GM10248 (cell line): ENCODE data around the gene PRDM12.

Experiments used
- CTCF ChIA-PET: fragments of 300-600 bp; sonication (Branson Sonifier 250); formaldehyde crosslinking; extraction: SDS; loops from one replicate; lab custom pipeline; 2021; ENCODE audit warnings: antibody characterized with exemption; lab: Yijun Ruan, JAX
- POLR2A ChIA-PET: fragments of 350-650 bp; sonication (Branson Sonifier 250); formaldehyde crosslinking; extraction: SDS; loops from one replicate; lab custom pipeline; 2020; ENCODE audit warnings: antibody characterized with exemption; lab: Yijun Ruan, JAX
- DNase-seq: peaks from one replicate; pipeline ENCODE4 v3.0.0; 2012; ENCODE audit errors: extremely low spot score
- TF ChIP-seq, protein P1 (sequence below): IDR thresholded peaks from 2 replicates; pipeline ENCODE4 v1.5.1; 2012; ENCODE audit warnings: mild to moderate bottlenecking, low read depth; ENCODE audit errors: extremely low read depth, missing control alignments, control extremely low read depth

Gene PRDM12

DNA sequence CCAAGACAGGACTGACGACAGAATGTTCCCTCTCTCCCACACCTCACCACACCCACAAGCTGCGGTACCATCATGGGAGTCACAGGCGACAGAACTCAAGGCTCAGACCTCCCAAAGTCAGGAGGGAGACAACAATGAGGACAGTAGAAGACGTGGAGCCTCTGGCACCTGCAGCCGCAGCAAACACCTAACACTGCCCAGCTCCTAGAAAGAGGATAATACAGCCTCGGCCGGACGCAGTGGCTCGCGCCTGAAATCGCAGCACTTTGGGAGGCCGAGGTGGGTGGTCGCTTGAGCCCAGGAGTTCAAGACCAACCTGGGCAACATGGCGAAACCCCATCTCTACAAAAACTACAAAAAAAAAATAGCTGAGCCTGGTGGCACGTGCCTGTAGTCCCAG lies 13.2 kb upstream of the PRDM12 start:
- ChIA-PET CTCF (interaction anchor here (0.7 kb wide), 1 partner anchor 32 kb away, joined by 4 read pairs; no protein-coding TSS in a partner anchor), POLR2A (no interaction called here)
- TF ChIP-seq, protein P1, sequence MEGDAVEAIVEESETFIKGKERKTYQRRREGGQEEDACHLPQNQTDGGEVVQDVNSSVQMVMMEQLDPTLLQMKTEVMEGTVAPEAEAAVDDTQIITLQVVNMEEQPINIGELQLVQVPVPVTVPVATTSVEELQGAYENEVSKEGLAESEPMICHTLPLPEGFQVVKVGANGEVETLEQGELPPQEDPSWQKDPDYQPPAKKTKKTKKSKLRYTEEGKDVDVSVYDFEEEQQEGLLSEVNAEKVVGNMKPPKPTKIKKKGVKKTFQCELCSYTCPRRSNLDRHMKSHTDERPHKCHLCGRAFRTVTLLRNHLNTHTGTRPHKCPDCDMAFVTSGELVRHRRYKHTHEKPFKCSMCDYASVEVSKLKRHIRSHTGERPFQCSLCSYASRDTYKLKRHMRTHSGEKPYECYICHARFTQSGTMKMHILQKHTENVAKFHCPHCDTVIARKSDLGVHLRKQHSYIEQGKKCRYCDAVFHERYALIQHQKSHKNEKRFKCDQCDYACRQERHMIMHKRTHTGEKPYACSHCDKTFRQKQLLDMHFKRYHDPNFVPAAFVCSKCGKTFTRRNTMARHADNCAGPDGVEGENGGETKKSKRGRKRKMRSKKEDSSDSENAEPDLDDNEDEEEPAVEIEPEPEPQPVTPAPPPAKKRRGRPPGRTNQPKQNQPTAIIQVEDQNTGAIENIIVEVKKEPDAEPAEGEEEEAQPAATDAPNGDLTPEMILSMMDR: no peak
- DNase-seq: no peak

DNA sequence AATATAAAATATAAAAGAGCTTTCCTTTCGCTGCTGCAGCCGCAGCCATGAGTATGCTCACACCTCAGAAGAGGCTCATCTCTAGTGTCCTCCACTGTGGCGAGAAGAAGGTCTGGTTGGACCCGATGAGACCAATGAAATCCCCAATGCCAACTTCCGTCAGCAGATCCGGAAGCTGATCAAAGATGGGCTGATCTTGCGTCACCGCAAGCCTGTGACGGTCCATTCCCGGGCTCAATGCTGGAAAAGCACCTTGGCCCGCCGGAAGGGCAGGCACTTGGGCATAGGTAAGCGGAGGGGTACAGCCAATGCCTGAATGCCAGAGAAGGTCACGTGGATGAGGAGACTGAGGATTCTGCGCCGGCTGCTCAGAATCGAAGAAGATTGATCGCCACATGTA lies 12.6 kb upstream of the PRDM12 start:
- ChIA-PET POLR2A (no interaction called here), CTCF (interaction anchor here (0.7 kb wide), 1 partner anchor 31 kb away, joined by 4 read pairs; no protein-coding TSS in a partner anchor)

GRCh38 chr9:130654879-130655278 lies 9.5 kb upstream of the PRDM12 start:
- TF ChIP-seq, protein P1: no peak
- CTCF ChIA-PET: no interaction called here
- POLR2A ChIA-PET: interaction anchor here (0.5 kb wide), 1 partner anchor 229 kb away, joined by 3 read pairs; no protein-coding TSS in a partner anchor

More for the DNA sequence above, 12.6 kb upstream of the PRDM12 start:
- no peak for DNase-seq
- TF ChIP-seq, protein P1: no peak

DNA sequence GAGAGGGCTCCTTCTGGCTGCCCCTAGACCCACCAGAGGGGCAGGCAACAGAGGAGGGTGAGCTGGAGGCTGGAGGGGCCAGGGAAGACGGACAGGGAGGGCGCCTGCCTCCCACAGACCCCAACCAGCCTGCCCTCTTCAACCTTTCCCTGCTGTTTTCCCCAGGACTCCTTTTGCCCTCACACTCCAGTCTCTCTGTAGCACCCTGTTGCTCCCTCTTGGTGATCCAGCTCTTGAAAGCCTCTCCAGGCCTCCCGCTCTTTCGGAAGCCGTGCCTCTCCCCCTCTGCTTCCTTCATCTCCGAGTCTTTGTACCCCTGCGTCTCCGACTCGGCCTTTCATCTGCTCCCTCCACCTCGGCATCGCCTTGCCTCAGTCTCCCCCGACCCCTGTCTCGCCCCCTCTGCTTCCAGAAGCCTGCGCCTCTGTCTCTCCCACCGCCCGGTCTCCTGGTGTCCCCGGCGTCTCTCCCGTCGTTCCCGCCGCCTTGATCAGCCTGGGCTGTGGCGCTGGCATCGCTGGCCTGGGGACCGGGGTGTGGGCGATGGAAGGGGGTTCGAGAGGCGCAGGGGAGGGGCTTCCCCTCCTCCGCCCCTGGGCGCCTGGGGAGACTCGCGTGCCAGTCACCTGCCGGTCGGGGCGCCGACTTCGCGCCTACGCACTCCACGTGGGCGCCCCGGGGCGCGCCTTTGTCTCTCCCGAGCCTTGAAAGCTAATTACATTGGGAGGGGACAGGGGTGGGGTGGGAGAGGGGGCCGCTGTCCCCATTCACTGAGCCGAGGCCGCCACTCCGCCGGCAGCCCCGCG lies 5.3 kb upstream of the PRDM12 start:
- TF ChIP-seq, protein P1: no peak
- POLR2A ChIA-PET: no interaction called here
- DNase-seq: no peak
- CTCF ChIA-PET: no interaction called here

More at GRCh38 chr9:130654879-130655278, 9.5 kb upstream of the PRDM12 start:
- no peak for DNase-seq

DNA sequence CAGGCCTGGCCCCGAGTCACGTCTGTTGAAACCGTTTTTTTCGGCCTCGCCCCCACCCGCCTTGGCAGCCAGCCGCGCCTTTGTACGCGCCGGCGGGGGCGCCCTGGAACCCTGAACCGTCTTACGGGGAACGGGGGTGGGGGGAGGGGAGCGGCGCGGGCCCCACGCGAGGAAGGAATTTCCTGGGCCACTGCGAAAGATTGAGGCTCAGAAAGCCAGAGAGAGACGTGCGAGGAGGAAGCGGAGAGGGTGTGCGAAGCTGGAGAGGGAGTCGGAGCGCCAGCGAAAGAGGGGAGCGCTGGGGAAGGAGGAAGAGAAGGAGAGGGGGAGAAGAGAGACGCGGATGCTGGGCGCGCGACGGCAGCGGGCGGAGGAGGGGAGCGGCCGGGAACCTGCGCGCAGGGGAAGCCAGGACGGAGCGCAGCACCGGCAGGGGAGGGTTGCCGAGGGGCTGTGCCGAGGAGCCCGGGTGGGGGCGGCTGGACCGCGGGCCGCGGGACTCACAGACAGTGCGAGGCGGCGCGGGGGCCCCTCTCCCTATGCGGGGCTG lies 4.6 kb upstream of the PRDM12 start:
- no peak for DNase-seq
- POLR2A ChIA-PET: no interaction called here
- CTCF ChIA-PET: no interaction called here
- TF ChIP-seq, protein P1: no peak

GRCh38 chr9:130660326-130660682 lies 4.1 kb upstream of the PRDM12 start:
- DNase-seq: no peak
- ChIA-PET POLR2A (no interaction called here), CTCF (no interaction called here)
- TF ChIP-seq, protein P1: no peak
